SK-N-SH treated with all-trans-retinoic acid at 6 μM for 48 hours (cell line): Measurements from ENCODE around the gene PDCD2L.

Source experiments
- ATAC-seq: fragments of 200-7000 bp; cut with Tn5 transposase; 3 replicates; pipeline ENCODE4 v1.9.1; 2020; ENCODE audit warnings: mild to moderate bottlenecking, moderate library complexity
- ARNTL ChIP-seq: fragments of 450-650 bp; formaldehyde crosslinking; IDR thresholded peaks from 2 replicates; pipeline ENCODE4 v1.5.0; 2020; ENCODE audit warnings: low read depth, mild to moderate bottlenecking, moderate library complexity, borderline replicate concordance
- BACH2 ChIP-seq: fragments of 250-450 bp; sonication (Bioruptor Pico); IDR thresholded peaks from 2 replicates; pipeline ENCODE4 v1.9.0; 2021; ENCODE audit warnings: mild to moderate bottlenecking, borderline replicate concordance
- CSDC2 ChIP-seq: fragments of 250-450 bp; sonication (Bioruptor Pico); IDR thresholded peaks from 2 replicates; pipeline ENCODE4 v1.5.0; 2020; ENCODE audit warnings: mild to moderate bottlenecking, moderate library complexity
- CSRNP3 ChIP-seq: fragments of 250-450 bp; sonication (Bioruptor Pico); IDR thresholded peaks from 2 replicates; pipeline ENCODE4 v1.5.1; 2021; ENCODE audit warnings: mild to moderate bottlenecking, moderate library complexity
- ESRRG ChIP-seq: fragments of 250-450 bp; sonication (Bioruptor Pico); IDR thresholded peaks from 2 replicates; pipeline ENCODE4 v1.6.1; 2021; ENCODE audit warnings: mild to moderate bottlenecking
- GLIS3 ChIP-seq: fragments of 250-450 bp; sonication (Bioruptor Pico); IDR thresholded peaks from 2 replicates; pipeline ENCODE4 v1.5.0; 2020; ENCODE audit warnings: mild to moderate bottlenecking, moderate library complexity
- ISL1 ChIP-seq: fragments of 250-450 bp; sonication (Bioruptor Pico); IDR thresholded peaks from 2 replicates; pipeline ENCODE4 v2.1.2; 2022; ENCODE audit warnings: mild to moderate bottlenecking, moderate library complexity
- OSR1 ChIP-seq: fragments of 250-450 bp; sonication (Bioruptor Pico); IDR thresholded peaks from 2 replicates; pipeline ENCODE4 v1.8.0; 2022; ENCODE audit warnings: moderate library complexity, mild to moderate bottlenecking, inconsistent platforms
- PPARA ChIP-seq: fragments of 250-450 bp; sonication (Bioruptor Pico); IDR thresholded peaks from 2 replicates; pipeline ENCODE4 v1.5.0; 2020; ENCODE audit warnings: mild to moderate bottlenecking, borderline replicate concordance
- RARB ChIP-seq: fragments of 250-450 bp; sonication (Bioruptor Pico); IDR thresholded peaks from 2 replicates; pipeline ENCODE4 v1.8.0; 2021; ENCODE audit warnings: mild to moderate bottlenecking, moderate library complexity
- SNAI2 ChIP-seq: fragments of 250-450 bp; sonication (Bioruptor Pico); IDR thresholded peaks from 2 replicates; pipeline ENCODE4 v1.5.0; 2020; ENCODE audit warnings: mild to moderate bottlenecking, moderate library complexity
- TCF4 ChIP-seq: fragments of 250-450 bp; sonication (Bioruptor Pico); IDR thresholded peaks from 2 replicates; pipeline ENCODE4 v1.8.0; 2021; ENCODE audit warnings: mild to moderate bottlenecking, moderate library complexity, borderline replicate concordance
- ZC3H10 ChIP-seq: fragments of 250-450 bp; sonication (Bioruptor Pico); IDR thresholded peaks from 2 replicates; pipeline ENCODE4 v1.5.1; 2021; ENCODE audit warnings: mild to moderate bottlenecking, moderate library complexity
- ZFP3 ChIP-seq: fragments of 250-450 bp; sonication (Bioruptor Pico); IDR thresholded peaks from 2 replicates; pipeline ENCODE4 v1.5.0; 2020; ENCODE audit warnings: mild to moderate bottlenecking, moderate library complexity
- ZFP30 ChIP-seq: fragments of 450-650 bp; formaldehyde crosslinking; IDR thresholded peaks from 2 replicates; pipeline ENCODE4 v1.5.0; 2022; ENCODE audit warnings: mild to moderate bottlenecking, moderate library complexity
- ZNF565 ChIP-seq: fragments of 450-650 bp; formaldehyde crosslinking; conservative IDR thresholded peaks from 2 replicates; pipeline ENCODE4 v1.5.0; 2020; ENCODE audit warnings: low read depth, mild to moderate bottlenecking, moderate library complexity
- ZNF70 ChIP-seq: fragments of 450-650 bp; formaldehyde crosslinking; IDR thresholded peaks from 2 replicates; pipeline ENCODE4 v1.5.0; 2020; ENCODE audit warnings: mild to moderate bottlenecking, moderate library complexity
- ZNF8 ChIP-seq: fragments of 450-650 bp; formaldehyde crosslinking; IDR thresholded peaks from 2 replicates; pipeline ENCODE4 v1.5.0; 2020; ENCODE audit warnings: mild to moderate bottlenecking, moderate library complexity
- TF ChIP-seq, protein P1 (sequence below): fragments of 250-450 bp; sonication (Bioruptor Pico); IDR thresholded peaks from 2 replicates; pipeline ENCODE4 v1.8.0; 2020; ENCODE audit warnings: mild to moderate bottlenecking, moderate library complexity, borderline replicate concordance
- TF ChIP-seq, protein P2 (sequence below): fragments of 250-450 bp; sonication (Bioruptor Pico); IDR thresholded peaks from 2 replicates; pipeline ENCODE4 v1.5.0; 2020; ENCODE audit warnings: mild to moderate bottlenecking, moderate library complexity
- TF ChIP-seq, protein P3 (sequence below): fragments of 250-450 bp; sonication (Bioruptor Pico); IDR thresholded peaks from 2 replicates; pipeline ENCODE4 v1.8.0; 2021; ENCODE audit warnings: low read depth, mild to moderate bottlenecking, moderate library complexity, borderline replicate concordance
- TF ChIP-seq, protein P4 (sequence below): fragments of 250-450 bp; sonication (Bioruptor Pico); IDR thresholded peaks from 2 replicates; pipeline ENCODE4 v1.5.1; 2020; ENCODE audit warnings: low read depth, mild to moderate bottlenecking, moderate library complexity

PDCD2L gene

GRCh38 chr19:34357431-34357830, 46.8 kb upstream of the PDCD2L start:
- TF ChIP-seq BACH2 (CRISPR knock-in tag): no peak
- TF ChIP-seq, protein P1, sequence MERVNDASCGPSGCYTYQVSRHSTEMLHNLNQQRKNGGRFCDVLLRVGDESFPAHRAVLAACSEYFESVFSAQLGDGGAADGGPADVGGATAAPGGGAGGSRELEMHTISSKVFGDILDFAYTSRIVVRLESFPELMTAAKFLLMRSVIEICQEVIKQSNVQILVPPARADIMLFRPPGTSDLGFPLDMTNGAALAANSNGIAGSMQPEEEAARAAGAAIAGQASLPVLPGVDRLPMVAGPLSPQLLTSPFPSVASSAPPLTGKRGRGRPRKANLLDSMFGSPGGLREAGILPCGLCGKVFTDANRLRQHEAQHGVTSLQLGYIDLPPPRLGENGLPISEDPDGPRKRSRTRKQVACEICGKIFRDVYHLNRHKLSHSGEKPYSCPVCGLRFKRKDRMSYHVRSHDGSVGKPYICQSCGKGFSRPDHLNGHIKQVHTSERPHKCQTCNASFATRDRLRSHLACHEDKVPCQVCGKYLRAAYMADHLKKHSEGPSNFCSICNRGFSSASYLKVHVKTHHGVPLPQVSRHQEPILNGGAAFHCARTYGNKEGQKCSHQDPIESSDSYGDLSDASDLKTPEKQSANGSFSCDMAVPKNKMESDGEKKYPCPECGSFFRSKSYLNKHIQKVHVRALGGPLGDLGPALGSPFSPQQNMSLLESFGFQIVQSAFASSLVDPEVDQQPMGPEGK: no peak
- TF ChIP-seq ZC3H10 (CRISPR knock-in tag): no peak
- no peak for TF ChIP-seq ZNF70 (CRISPR knock-in tag)
- TF ChIP-seq ZFP30 (CRISPR knock-in tag): no peak
- no peak for TF ChIP-seq OSR1 (CRISPR knock-in tag)
- no peak for TF ChIP-seq RARB
- TF ChIP-seq TCF4 (CRISPR knock-in tag): no peak
- TF ChIP-seq, protein P2, sequence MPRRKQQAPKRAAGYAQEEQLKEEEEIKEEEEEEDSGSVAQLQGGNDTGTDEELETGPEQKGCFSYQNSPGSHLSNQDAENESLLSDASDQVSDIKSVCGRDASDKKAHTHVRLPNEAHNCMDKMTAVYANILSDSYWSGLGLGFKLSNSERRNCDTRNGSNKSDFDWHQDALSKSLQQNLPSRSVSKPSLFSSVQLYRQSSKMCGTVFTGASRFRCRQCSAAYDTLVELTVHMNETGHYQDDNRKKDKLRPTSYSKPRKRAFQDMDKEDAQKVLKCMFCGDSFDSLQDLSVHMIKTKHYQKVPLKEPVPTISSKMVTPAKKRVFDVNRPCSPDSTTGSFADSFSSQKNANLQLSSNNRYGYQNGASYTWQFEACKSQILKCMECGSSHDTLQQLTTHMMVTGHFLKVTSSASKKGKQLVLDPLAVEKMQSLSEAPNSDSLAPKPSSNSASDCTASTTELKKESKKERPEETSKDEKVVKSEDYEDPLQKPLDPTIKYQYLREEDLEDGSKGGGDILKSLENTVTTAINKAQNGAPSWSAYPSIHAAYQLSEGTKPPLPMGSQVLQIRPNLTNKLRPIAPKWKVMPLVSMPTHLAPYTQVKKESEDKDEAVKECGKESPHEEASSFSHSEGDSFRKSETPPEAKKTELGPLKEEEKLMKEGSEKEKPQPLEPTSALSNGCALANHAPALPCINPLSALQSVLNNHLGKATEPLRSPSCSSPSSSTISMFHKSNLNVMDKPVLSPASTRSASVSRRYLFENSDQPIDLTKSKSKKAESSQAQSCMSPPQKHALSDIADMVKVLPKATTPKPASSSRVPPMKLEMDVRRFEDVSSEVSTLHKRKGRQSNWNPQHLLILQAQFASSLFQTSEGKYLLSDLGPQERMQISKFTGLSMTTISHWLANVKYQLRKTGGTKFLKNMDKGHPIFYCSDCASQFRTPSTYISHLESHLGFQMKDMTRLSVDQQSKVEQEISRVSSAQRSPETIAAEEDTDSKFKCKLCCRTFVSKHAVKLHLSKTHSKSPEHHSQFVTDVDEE (CRISPR knock-in tag): no peak
- no peak for TF ChIP-seq SNAI2 (CRISPR knock-in tag)
- TF ChIP-seq ZNF565 (CRISPR knock-in tag): no peak
- TF ChIP-seq GLIS3 (CRISPR knock-in tag): no peak
- no peak for TF ChIP-seq ISL1 (CRISPR knock-in tag)
- ATAC-seq: no peak

DNA sequence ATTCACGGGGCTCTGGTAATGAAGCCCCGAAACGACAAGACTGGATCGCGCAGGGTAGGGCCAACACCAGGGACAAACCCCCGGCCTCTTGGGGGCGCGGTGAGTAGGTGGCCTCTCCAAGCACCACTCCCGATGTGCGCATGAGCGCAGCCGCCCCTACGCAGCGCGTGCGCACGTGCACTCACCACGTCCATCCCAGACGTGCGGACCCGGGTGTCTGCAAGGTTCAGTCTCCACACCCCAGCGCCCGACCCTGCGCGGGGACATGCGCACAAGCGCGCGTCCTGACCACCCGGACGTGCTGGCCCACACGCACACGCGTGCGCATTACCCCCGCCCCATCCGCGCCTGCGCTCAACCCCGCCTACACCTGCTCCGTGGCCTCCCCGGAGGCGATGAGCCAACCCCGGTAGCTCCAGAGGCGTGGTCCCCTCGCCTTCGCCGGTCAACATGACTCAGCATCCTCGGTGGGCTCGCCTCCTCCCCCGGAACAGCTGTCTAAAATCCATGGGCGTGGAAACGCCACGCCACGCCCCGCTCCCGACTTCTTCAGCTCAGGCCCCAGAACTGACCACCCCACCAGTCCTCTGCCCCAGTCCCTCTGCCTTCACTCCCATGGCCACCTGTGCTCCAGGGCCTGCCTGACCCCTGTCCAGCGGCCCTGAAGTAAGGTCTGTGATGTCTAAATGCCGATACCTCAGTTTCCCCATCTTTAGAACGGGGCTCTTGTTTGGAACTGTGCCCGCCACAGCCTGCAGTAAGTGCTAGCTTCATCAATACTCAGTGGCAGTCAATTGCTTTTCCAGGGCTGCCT, 44.9 kb upstream of the PDCD2L start:
- TF ChIP-seq ESRRG (CRISPR knock-in tag): no peak
- TF ChIP-seq ZNF8: no peak
- TF ChIP-seq, all 23 proteins: peak for 0

DNA sequence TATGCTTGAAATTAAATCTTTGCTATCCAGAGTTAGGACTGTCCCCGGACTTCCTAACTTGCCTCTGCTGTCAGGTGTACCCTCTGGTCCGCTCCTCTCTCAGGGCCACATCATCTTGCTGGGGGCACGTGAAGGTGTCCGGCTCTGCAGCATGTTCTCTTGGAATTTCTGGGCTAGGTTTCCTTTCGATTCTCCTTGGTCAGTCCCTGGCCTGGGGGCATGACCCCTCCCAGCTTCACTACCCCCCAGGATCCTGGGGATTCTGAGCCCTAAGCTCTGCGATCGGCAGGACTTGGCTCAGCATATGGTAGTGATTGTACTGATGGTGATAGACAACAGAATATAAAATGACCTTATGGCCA, 44.3 kb upstream of the PDCD2L start:
- TF ChIP-seq, protein P3, sequence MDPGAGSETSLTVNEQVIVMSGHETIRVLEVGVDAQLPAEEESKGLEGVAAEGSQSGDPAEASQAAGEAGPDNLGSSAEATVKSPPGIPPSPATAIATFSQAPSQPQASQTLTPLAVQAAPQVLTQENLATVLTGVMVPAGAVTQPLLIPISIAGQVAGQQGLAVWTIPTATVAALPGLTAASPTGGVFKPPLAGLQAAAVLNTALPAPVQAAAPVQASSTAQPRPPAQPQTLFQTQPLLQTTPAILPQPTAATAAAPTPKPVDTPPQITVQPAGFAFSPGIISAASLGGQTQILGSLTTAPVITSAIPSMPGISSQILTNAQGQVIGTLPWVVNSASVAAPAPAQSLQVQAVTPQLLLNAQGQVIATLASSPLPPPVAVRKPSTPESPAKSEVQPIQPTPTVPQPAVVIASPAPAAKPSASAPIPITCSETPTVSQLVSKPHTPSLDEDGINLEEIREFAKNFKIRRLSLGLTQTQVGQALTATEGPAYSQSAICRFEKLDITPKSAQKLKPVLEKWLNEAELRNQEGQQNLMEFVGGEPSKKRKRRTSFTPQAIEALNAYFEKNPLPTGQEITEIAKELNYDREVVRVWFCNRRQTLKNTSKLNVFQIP: no peak
- no peak for TF ChIP-seq ESRRG (CRISPR knock-in tag)
- no peak for TF ChIP-seq GLIS3 (CRISPR knock-in tag)
- no peak for TF ChIP-seq ZFP3 (CRISPR knock-in tag)
- TF ChIP-seq ZNF70 (CRISPR knock-in tag): no peak
- no peak for TF ChIP-seq PPARA (CRISPR knock-in tag)
- TF ChIP-seq, all 23 proteins: peak for 0
- ATAC-seq: peak; percentile 4

More for the DNA sequence above, 44.9 kb upstream of the PDCD2L start:
- ATAC-seq: peak; percentile 97

- TF ChIP-seq ZFP3 (CRISPR knock-in tag): no peak
- ATAC-seq: no peak
These were observed 43.8 kb upstream of the PDCD2L start for GRCh38 chr19:34360354-34360909.

DNA sequence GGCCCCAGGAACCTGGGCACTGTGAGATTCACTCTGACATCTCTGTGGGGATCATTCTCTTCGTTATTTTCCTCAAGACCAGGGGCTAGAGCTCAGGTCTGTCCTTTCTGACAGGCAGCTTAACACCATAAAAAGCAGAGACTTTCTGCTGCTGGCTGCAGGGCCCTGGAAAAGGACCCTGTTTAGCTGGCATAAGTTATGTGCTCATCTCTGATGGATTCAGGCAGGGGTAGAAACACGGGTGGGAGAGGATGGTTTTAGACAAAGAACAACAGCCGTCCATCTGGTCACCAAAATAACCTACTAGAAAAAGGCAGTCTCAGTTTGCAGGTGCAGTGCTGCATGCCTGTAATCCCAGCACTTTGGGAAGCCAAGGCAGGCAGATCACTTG, 41.5 kb upstream of the PDCD2L start:
- no peak for ATAC-seq
- TF ChIP-seq, protein P3: no peak
- TF ChIP-seq ISL1 (CRISPR knock-in tag): no peak
- TF ChIP-seq RARB: no peak
- TF ChIP-seq GLIS3 (CRISPR knock-in tag): no peak
- no peak for TF ChIP-seq ARNTL (CRISPR knock-in tag)
- TF ChIP-seq, protein P4, sequence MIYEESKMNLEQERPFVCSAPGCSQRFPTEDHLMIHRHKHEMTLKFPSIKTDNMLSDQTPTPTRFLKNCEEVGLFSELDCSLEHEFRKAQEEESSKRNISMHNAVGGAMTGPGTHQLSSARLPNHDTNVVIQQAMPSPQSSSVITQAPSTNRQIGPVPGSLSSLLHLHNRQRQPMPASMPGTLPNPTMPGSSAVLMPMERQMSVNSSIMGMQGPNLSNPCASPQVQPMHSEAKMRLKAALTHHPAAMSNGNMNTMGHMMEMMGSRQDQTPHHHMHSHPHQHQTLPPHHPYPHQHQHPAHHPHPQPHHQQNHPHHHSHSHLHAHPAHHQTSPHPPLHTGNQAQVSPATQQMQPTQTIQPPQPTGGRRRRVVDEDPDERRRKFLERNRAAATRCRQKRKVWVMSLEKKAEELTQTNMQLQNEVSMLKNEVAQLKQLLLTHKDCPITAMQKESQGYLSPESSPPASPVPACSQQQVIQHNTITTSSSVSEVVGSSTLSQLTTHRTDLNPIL (CRISPR knock-in tag): no peak
- TF ChIP-seq PPARA (CRISPR knock-in tag): no peak
- no peak for TF ChIP-seq OSR1 (CRISPR knock-in tag)
- no peak for TF ChIP-seq ESRRG (CRISPR knock-in tag)
- TF ChIP-seq ZFP30 (CRISPR knock-in tag): no peak
- no peak for TF ChIP-seq CSRNP3 (CRISPR knock-in tag)
- TF ChIP-seq ZNF565 (CRISPR knock-in tag): no peak
- no peak for TF ChIP-seq CSDC2
